CD14-positive monocyte (primary cell): Measurements from ENCODE around the gene NOX5. TPM values are rescaled to one million over a fixed set of nuclear protein-coding genes. Genes with fewer than 3 reads are reported as not detected.

Experiments
- DNase-seq, 3 donors: peaks; one replicate each; pipeline ENCODE4 v3.0.0-alpha.2; 2011 to 2022
- H2AFZ ChIP-seq: 2 replicates; pipeline ENCODE4 v1.6.0; 2012; ENCODE audit warnings: mild to moderate bottlenecking, low read depth, low read length, inconsistent platforms; ENCODE audit not compliant: insufficient read depth, poor library complexity, severe bottlenecking
- H3K27ac ChIP-seq, 2 donors: 1 replicate in 1 of 2; 2 replicates in 1 of 2; pipeline ENCODE4 v1.5.1; 2012 to 2013; ENCODE audit warnings: low read length in 2 of 2, control low read depth in 1 of 2, inconsistent platforms in 1 of 2, low read depth in 1 of 2, mild to moderate bottlenecking in 1 of 2
- H3K27me3 ChIP-seq, 2 donors: one replicate each; pipeline versions ENCODE4 v1.6.0 to v1.6.1; 2011 to 2013; ENCODE audit warnings: low read length in 2 of 2; ENCODE audit not compliant: control insufficient read depth in 2 of 2, insufficient read depth in 2 of 2
- H3K36me3 ChIP-seq, 2 donors: replicated peaks in 1 of 2; 1 replicate in 1 of 2; 2 replicates in 1 of 2; pipeline versions ENCODE4 v1.5.1 to v1.6.1; 2012 to 2013; ENCODE audit warnings: low read length in 2 of 2, control low read depth in 1 of 2, inconsistent platforms in 1 of 2, mild to moderate bottlenecking in 1 of 2; ENCODE audit not compliant: insufficient read depth in 2 of 2, control insufficient read depth in 1 of 2
- H3K4me1 ChIP-seq, 2 donors: 1 replicate in 1 of 2; 2 replicates in 1 of 2; pipeline versions ENCODE4 v1.5.1 to v1.6.1; 2012 to 2013; ENCODE audit warnings: low read length in 2 of 2, control low read depth in 1 of 2, inconsistent platforms in 1 of 2, mild to moderate bottlenecking in 1 of 2, moderate library complexity in 1 of 2; ENCODE audit not compliant: insufficient read depth in 2 of 2, control insufficient read depth in 1 of 2
- H3K4me2 ChIP-seq: replicated peaks from 2 replicates; pipeline ENCODE3; 2012; ENCODE audit warnings: low read length, moderate library complexity, mild to moderate bottlenecking; ENCODE audit not compliant: poor library complexity, severe bottlenecking; ENCODE audit errors: extremely low read depth
- H3K4me3 ChIP-seq, 3 experiments: fragments of 200-600 bp in 1 of 3; sonication (generic) in 1 of 3; replicated peaks in 1 of 3; 1 replicate in 2 of 3; 2 replicates in 1 of 3; pipeline ENCODE4 v1.5.1; 2011 to 2013; ENCODE audit warnings: low read length in 3 of 3, mild to moderate bottlenecking in 3 of 3, control low read depth in 2 of 3, low read depth in 2 of 3, inconsistent platforms in 1 of 3, moderate library complexity in 1 of 3
- H3K79me2 ChIP-seq: 2 replicates; pipeline ENCODE4 v1.6.0; 2012; ENCODE audit warnings: mild to moderate bottlenecking, control low read depth, inconsistent platforms, low read length, moderate library complexity; ENCODE audit not compliant: insufficient read depth
- H3K9ac ChIP-seq: 2 replicates; pipeline ENCODE4 v1.6.0; 2017; ENCODE audit warnings: low read length, mild to moderate bottlenecking; ENCODE audit not compliant: insufficient read depth, poor library complexity, severe bottlenecking
- H3K9me3 ChIP-seq, 2 donors: replicated peaks in 1 of 2; 1 replicate in 1 of 2; 2 replicates in 1 of 2; pipeline versions ENCODE4 v1.5.1 to v1.6.1; 2012 to 2013; ENCODE audit warnings: low read length in 2 of 2, control low read depth in 1 of 2; ENCODE audit not compliant: control insufficient read depth in 1 of 2, insufficient read depth in 1 of 2
- H4K20me1 ChIP-seq: 2 replicates; pipeline ENCODE4 v1.6.0; 2012; ENCODE audit warnings: mild to moderate bottlenecking, low read length, control low read depth, moderate library complexity; ENCODE audit not compliant: insufficient read depth
- H3K27ac Mint-ChIP-seq, 7 donors: one replicate each; pipeline ENCODE4 v1.8.0; 2020; ENCODE audit warnings: mild to moderate bottlenecking in 7 of 7, mixed read lengths in 7 of 7, moderate library complexity in 6 of 7, inconsistent platforms in 2 of 7
- H3K27me3 Mint-ChIP-seq, 3 donors: one replicate each; pipeline ENCODE4 v1.8.0; 2021 to 2022; ENCODE audit warnings: low read depth in 3 of 3, mild to moderate bottlenecking in 3 of 3, mixed read lengths in 3 of 3, moderate library complexity in 3 of 3, inconsistent platforms in 1 of 3
- H3K36me3 Mint-ChIP-seq, 2 donors: one replicate each; pipeline ENCODE4 v1.8.0; 2020; ENCODE audit warnings: mixed read lengths in 2 of 2, inconsistent platforms in 1 of 2, mild to moderate bottlenecking in 1 of 2
- H3K4me1 Mint-ChIP-seq: one replicate; pipeline ENCODE4 v1.8.0; 2020; ENCODE audit warnings: mild to moderate bottlenecking, mixed read lengths
- H3K4me3 Mint-ChIP-seq, 2 donors: one replicate each; pipeline ENCODE4 v1.8.0; 2020; ENCODE audit warnings: mild to moderate bottlenecking in 2 of 2, mixed read lengths in 2 of 2, moderate library complexity in 1 of 2
- H3K9me3 Mint-ChIP-seq, 7 donors: one replicate each; pipeline ENCODE4 v1.8.0; 2020 to 2022; ENCODE audit warnings: mixed read lengths in 7 of 7, mild to moderate bottlenecking in 6 of 7, moderate library complexity in 6 of 7, inconsistent platforms in 2 of 7
- CTCF ChIP-seq: fragments of 200-600 bp; IDR thresholded peaks from one replicate; pipeline ENCODE4 v1.8.0; 2022; ENCODE audit warnings: antibody characterized with exemption, mild to moderate bottlenecking
- WGBS: methylation state at CpG from one replicate; pipeline ENCODE4 v1.1.5; 2013; ENCODE audit warnings: missing lambda C conversion rate; ENCODE audit not compliant: insufficient coverage; 5-methylcytosine and 5-hydroxymethylcytosine counted together
- intact Hi-C, 2 donors: fragments of 100-400 bp; cut with micrococcal nuclease; formaldehyde crosslinking; loops; one replicate each; pipeline versions ENCODE4 v1.15.0 to v1.15.1; 2023
- polyA plus RNA-seq, 3 donors: library from polyadenylated mRNA; depleted of rRNA in 1 of 3; unstranded in 2 of 3; stranded (reverse) in 1 of 3; fragments of 300-500 nt in 2 of 3; fragments of >200 nt in 1 of 3; fragmentation: Illumina TruSeq in 2 of 3; gene quantifications; 1 replicate in 2 of 3; 2 replicates in 1 of 3; pipeline ENCODE4 v1.2.3, GENCODE V29; 2012 to 2021

The NOX5 gene
- polyA plus RNA-seq, 3 donors: not detected

DNA sequence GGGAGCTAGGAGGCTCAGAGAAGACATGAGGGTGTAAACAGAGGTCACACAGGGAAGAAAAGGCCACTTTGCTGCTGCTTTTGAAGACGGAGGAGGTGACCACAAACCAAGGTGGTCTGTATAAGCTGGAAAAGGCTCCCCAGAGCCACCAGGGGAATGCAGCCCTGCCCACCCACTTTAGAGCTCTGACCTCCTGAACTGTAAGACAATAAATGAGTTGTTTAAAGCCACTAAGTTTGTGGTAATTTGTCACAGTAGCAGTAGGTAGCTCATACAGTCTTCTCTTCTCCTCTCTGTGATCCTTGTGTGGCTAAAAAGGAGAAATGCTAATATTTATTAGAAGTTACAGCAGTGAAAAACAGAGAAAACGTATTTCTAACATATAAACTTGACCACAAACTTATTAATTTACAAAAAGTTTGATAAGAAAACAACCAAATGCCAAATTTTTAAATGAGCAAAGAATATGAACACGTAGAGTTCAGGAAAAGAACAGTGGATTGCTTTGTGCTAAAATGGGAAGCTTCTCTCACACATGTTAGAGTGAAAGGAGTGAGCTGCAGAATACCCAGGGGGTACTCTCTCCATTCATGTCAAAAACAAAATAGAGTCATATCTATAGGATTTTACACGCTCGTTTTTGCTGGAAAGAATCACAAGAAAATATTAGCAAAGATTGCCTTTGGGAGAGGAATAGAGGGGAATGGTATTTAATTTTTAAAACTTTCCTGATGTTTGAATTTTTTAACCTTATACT, 71.0 kb downstream of the NOX5 start:
- no peaks in the 10 kb centered on the region for H3K9me3 ChIP-seq
- WGBS: no CpG with 5 or more reads among the region's 5 CpGs
- no peak overlapping the region for H3K27ac ChIP-seq
- peaks cover 11 to 16% of the 10 kb centered on the region in 2 donors for H3K4me1 ChIP-seq
- no peaks in the 10 kb centered on the region for H3K36me3 ChIP-seq
- no peaks in the 10 kb centered on the region for H3K79me2 ChIP-seq
- no peak for TF ChIP-seq CTCF
- H3K9ac ChIP-seq: no peak overlapping the region
- peaks cover under 1 to 7% (median 6%) of the 10 kb centered on the region in 3 donors for H3K27me3 Mint-ChIP-seq
- H3K27me3 ChIP-seq: no peaks in the 10 kb centered on the region
- H3K4me3 ChIP-seq: no peak overlapping the region
- no peaks in the 10 kb centered on the region for H4K20me1 ChIP-seq
- no peak for DNase-seq
- H3K4me2 ChIP-seq: no peak overlapping the region
- peaks cover 0 to 4% (median 3%) of the 10 kb centered on the region in 7 donors for H3K9me3 Mint-ChIP-seq
- intact Hi-C loops: no loop called here
- no peak overlapping the region for H3K27ac Mint-ChIP-seq
- H3K4me1 Mint-ChIP-seq: peaks cover 37% of the 10 kb centered on the region
- H2AFZ ChIP-seq: no peak overlapping the region
- H3K36me3 Mint-ChIP-seq: no peaks in the 10 kb centered on the region
- H3K4me3 Mint-ChIP-seq: no peak overlapping the region

- peak overlapping the region in 1 of 7 donors; percentile 16 for H3K27ac Mint-ChIP-seq
- DNase-seq: no peak
- no peaks in the 10 kb centered on the region for H3K36me3 Mint-ChIP-seq
- H3K4me1 Mint-ChIP-seq: peaks cover 30% of the 10 kb centered on the region
- TF ChIP-seq CTCF: no peak
- no peaks in the 10 kb centered on the region for H3K36me3 ChIP-seq
- no peak overlapping the region for H3K4me3 ChIP-seq
- no peaks in the 10 kb centered on the region for H3K9me3 ChIP-seq
- H3K27ac ChIP-seq: no peak overlapping the region
- 85% methylated on average over 10 of the region's 14 CpGs for WGBS
- H3K4me1 ChIP-seq: peaks cover 11 to 13% of the 10 kb centered on the region in 2 donors
- H3K4me3 Mint-ChIP-seq: no peak overlapping the region
- no peaks in the 10 kb centered on the region for H3K79me2 ChIP-seq
- peaks cover 0 to 4% (median 3%) of the 10 kb centered on the region in 7 donors for H3K9me3 Mint-ChIP-seq
- peaks cover 0 to 7% (median 2%) of the 10 kb centered on the region in 3 donors for H3K27me3 Mint-ChIP-seq
- H3K4me2 ChIP-seq: no peak overlapping the region
- no peak overlapping the region for H3K9ac ChIP-seq
- no peaks in the 10 kb centered on the region for H3K27me3 ChIP-seq
- intact Hi-C loops: no loop called here
- H2AFZ ChIP-seq: no peak overlapping the region
- no peaks in the 10 kb centered on the region for H4K20me1 ChIP-seq
Measured at GRCh38 chr15:69086427-69087204, 72.1 kb downstream of the NOX5 start.
